ENCODE measurements around the gene KIF5C. TPM values are rescaled to one million over a fixed set of nuclear protein-coding genes. Genes with fewer than 3 reads are reported as not detected.

Gene KIF5C
- total RNA-seq, 1 donor from 2014 or later = 63.1 TPM

GRCh38 chr2:148948868-148949267 lies 73.8 kb downstream of the KIF5C start:
- H3K36me3 ChIP-seq = peaks cover 12% of the 10 kb centered on the region
- no peak for TF ChIP-seq EZH2 (IDR thresholded peaks at IDR 0.05)
- no peak for TF ChIP-seq EZH2phosphoT487 (IDR thresholded peaks at IDR 0.05)
- no peak for TF ChIP-seq CTCF (IDR thresholded peaks at IDR 0.05)
- no peaks in the 10 kb centered on the region for H3F3A ChIP-seq (ENCODE audit: low read depth)
- peaks cover 17% of the 10 kb centered on the region for H3K27me3 Mint-ChIP-seq (ENCODE audit: insufficient read depth, low read depth)
- no peak overlapping the region for H3K4me3 Mint-ChIP-seq
- no peak overlapping the region for H3K27ac Mint-ChIP-seq
- H3K36me3 Mint-ChIP-seq = peaks cover 63% of the 10 kb centered on the region
- H3K4me2 ChIP-seq = no peak overlapping the region
- H3K4me1 Mint-ChIP-seq = peaks cover 22% of the 10 kb centered on the region
- no peak overlapping the region for H2AFZ ChIP-seq (replicated peaks)
- peaks cover 12% of the 10 kb centered on the region for H3K9me3 Mint-ChIP-seq
- H3K27me3 ChIP-seq = no peaks in the 10 kb centered on the region
- no peak for DNase-seq (ENCODE audit: low spot score)
- H3K4me1 ChIP-seq = peaks cover 8% of the 10 kb centered on the region
- no peak overlapping the region for H3K9ac ChIP-seq
- no peak overlapping the region for H3K4me3 ChIP-seq
- peaks cover 4% of the 10 kb centered on the region for H3K9me3 ChIP-seq (ENCODE audit: low read depth)
- H3K27ac ChIP-seq = no peak overlapping the region
- H3K79me2 ChIP-seq (ENCODE audit: low read depth) = no peaks in the 10 kb centered on the region
- peaks cover 18% of the 10 kb centered on the region for H4K20me1 ChIP-seq (ENCODE audit: low read depth)

- Histone ChIP-seq H4K20me1 (ENCODE audit: low read depth) (peaks cover 18% of the 10 kb centered on the region), H3K4me3 (no peak overlapping the region), H3F3A (ENCODE audit: low read depth) (no peaks in the 10 kb centered on the region), H3K27me3 (no peaks in the 10 kb centered on the region), H3K36me3 (peaks cover 12% of the 10 kb centered on the region), H3K9me3 (ENCODE audit: low read depth) (peaks cover 4% of the 10 kb centered on the region), H3K79me2 (ENCODE audit: low read depth) (no peaks in the 10 kb centered on the region), H3K4me2 (no peak overlapping the region), H3K9ac (no peak overlapping the region), H3K4me1 (peaks cover 8% of the 10 kb centered on the region), H2AFZ (replicated peaks) (no peak overlapping the region), H3K27ac (no peak overlapping the region)
- no peak for DNase-seq (ENCODE audit: low spot score)
- TF ChIP-seq EZH2phosphoT487 (IDR thresholded peaks at IDR 0.05) (no peak), EZH2 (IDR thresholded peaks at IDR 0.05) (no peak), CTCF (IDR thresholded peaks at IDR 0.05) (no peak)
- Mint-ChIP-seq H3K36me3 (peaks cover 59% of the 10 kb centered on the region), H3K9me3 (peaks cover 12% of the 10 kb centered on the region), H3K27ac (no peak overlapping the region), H3K4me1 (peaks cover 27% of the 10 kb centered on the region), H3K4me3 (no peak overlapping the region), H3K27me3 (ENCODE audit: insufficient read depth, low read depth) (peaks cover 17% of the 10 kb centered on the region)
Observed at GRCh38 chr2:148949348-148949747, 74.3 kb downstream of the KIF5C start.

GRCh38 chr2:148952621-148953020 lies 77.6 kb downstream of the KIF5C start:
- no peaks in the 10 kb centered on the region for H3K79me2 ChIP-seq (ENCODE audit: low read depth)
- H2AFZ ChIP-seq (replicated peaks) = no peak overlapping the region
- no peak overlapping the region for H3K9ac ChIP-seq
- peaks cover 8% of the 10 kb centered on the region for H3K4me1 ChIP-seq
- Mint-ChIP-seq H3K4me3 (no peak overlapping the region), H3K9me3 (peaks cover 2% of the 10 kb centered on the region), H3K27ac (no peak overlapping the region), H3K27me3 (ENCODE audit: insufficient read depth, low read depth) (peaks cover 14% of the 10 kb centered on the region), H3K4me1 (peaks cover 28% of the 10 kb centered on the region), H3K36me3 (peaks cover 51% of the 10 kb centered on the region)
- H3K27me3 ChIP-seq = no peaks in the 10 kb centered on the region
- no peaks in the 10 kb centered on the region for H3K9me3 ChIP-seq (ENCODE audit: low read depth)
- no peaks in the 10 kb centered on the region for H3F3A ChIP-seq (ENCODE audit: low read depth)
- peaks cover 24% of the 10 kb centered on the region for H4K20me1 ChIP-seq (ENCODE audit: low read depth)
- no peak overlapping the region for H3K4me3 ChIP-seq
- TF ChIP-seq EZH2 (IDR thresholded peaks at IDR 0.05) = no peak
- TF ChIP-seq EZH2phosphoT487 (IDR thresholded peaks at IDR 0.05) = no peak
- no peak for TF ChIP-seq CTCF (IDR thresholded peaks at IDR 0.05)
- no peak overlapping the region for H3K4me2 ChIP-seq
- no peaks in the 10 kb centered on the region for H3K36me3 ChIP-seq
- no peak overlapping the region for H3K27ac ChIP-seq
- DNase-seq (ENCODE audit: low spot score) = no peak
